Muscle layer of duodenum (tissue), 2 donors: Measurements from ENCODE around the gene CFAP46.

Experiments
- H3K27ac ChIP-seq: one replicate; pipeline ENCODE4 v1.7.0; 2013; ENCODE audit warnings: mild to moderate bottlenecking, low read length
- H3K27me3 ChIP-seq: one replicate; pipeline ENCODE4 v1.7.0; 2013; ENCODE audit warnings: low read depth, mild to moderate bottlenecking, control low read depth, low read length
- H3K36me3 ChIP-seq, 2 donors: one replicate each; pipeline ENCODE4 v1.7.0; 2013; ENCODE audit warnings: low read length in 2 of 2, control low read depth in 1 of 2, mild to moderate bottlenecking in 1 of 2; ENCODE audit not compliant: insufficient read depth in 2 of 2, control insufficient read depth in 1 of 2
- H3K4me1 ChIP-seq, 2 donors: one replicate each; pipeline ENCODE4 v1.7.0; 2013; ENCODE audit warnings: low read length in 2 of 2, mild to moderate bottlenecking in 2 of 2, control low read depth in 1 of 2, moderate library complexity in 1 of 2; ENCODE audit not compliant: insufficient read depth in 2 of 2, control insufficient read depth in 1 of 2
- H3K4me3 ChIP-seq, 2 donors: one replicate each; pipeline ENCODE4 v1.7.0; 2013; ENCODE audit warnings: low read length in 2 of 2, low read depth in 1 of 2, mild to moderate bottlenecking in 1 of 2
- H3K9me3 ChIP-seq, 2 donors: one replicate each; pipeline ENCODE4 v1.7.0; 2013; ENCODE audit warnings: low read length in 2 of 2, control low read depth in 1 of 2, mild to moderate bottlenecking in 1 of 2; ENCODE audit not compliant: control insufficient read depth in 1 of 2
- donor health status: healthy.

Gene CFAP46

GRCh38 chr10:132835848-132836233, 106.5 kb downstream of the CFAP46 start:
- H3K4me3 ChIP-seq: no peak overlapping the region
- no peaks in the 10 kb centered on the region for H3K36me3 ChIP-seq
- no peaks in the 10 kb centered on the region for H3K9me3 ChIP-seq
- H3K4me1 ChIP-seq: peaks cover 0 to 7% of the 10 kb centered on the region in 2 donors
- no peak overlapping the region for H3K27ac ChIP-seq
- H3K27me3 ChIP-seq: peaks cover 3% of the 10 kb centered on the region

DNA sequence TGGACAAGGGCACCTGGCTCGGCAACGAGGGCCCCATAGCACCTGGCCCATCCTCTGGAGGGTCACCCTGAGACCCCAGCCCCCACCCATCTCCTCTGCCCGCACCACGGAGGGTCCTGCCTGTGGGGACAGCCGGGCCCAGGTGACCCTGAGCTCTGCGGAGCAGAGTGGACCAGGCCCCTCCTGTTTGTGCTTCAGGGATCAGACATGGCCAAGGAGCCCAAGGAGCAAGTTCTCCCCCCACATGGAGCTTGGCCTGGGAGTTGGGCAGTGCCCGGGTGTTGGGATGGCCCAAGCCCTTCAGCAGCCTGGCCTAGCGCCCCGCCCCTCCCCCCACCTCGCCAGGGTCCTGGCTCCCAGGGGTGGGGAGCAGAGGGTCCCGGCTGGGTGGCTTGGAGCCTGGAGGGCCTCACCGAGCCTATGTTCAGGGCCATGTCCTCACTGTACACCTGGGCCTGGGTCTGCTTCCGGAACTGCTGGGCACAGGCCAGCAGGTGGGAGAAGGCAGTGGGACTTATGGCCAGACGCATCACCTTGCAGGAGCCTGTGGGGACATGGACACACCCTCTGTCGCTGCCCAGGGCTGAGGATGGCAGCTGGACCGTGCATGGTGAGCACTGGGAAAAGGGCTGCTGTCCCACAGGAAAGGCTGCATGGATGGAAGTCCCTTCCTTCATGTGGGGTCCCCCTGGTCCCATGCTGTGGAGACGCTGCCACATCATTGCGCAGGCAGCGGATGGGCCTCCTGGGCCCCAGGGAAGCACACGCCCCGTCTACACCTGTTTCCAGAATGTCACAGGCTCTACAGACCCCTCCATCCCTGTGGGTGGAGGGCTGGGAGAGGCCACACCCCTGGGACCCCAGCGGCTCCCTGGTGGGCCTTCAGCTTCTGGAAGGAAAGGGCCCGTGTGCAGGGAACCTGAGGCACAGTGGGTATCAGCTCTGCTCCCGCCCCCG, 107.2 kb downstream of the CFAP46 start:
- no peaks in the 10 kb centered on the region for H3K36me3 ChIP-seq
- peaks cover 3% of the 10 kb centered on the region for H3K27me3 ChIP-seq
- no peak overlapping the region for H3K4me3 ChIP-seq
- peaks cover 0 to 7% of the 10 kb centered on the region in 2 donors for H3K4me1 ChIP-seq
- no peak overlapping the region for H3K27ac ChIP-seq
- H3K9me3 ChIP-seq: no peaks in the 10 kb centered on the region

GRCh38 chr10:132834311-132834761, 108.0 kb downstream of the CFAP46 start:
- H3K4me3 ChIP-seq: no peak overlapping the region
- H3K27me3 ChIP-seq: peaks cover 3% of the 10 kb centered on the region
- no peaks in the 10 kb centered on the region for H3K9me3 ChIP-seq
- H3K4me1 ChIP-seq: peaks cover 0 to 7% of the 10 kb centered on the region in 2 donors
- H3K36me3 ChIP-seq: no peaks in the 10 kb centered on the region
- no peak overlapping the region for H3K27ac ChIP-seq

GRCh38 chr10:132833421-132834111, 108.8 kb downstream of the CFAP46 start:
- H3K27me3 ChIP-seq: peaks cover 3% of the 10 kb centered on the region
- H3K36me3 ChIP-seq: no peaks in the 10 kb centered on the region
- H3K4me1 ChIP-seq: peaks cover 0 to 7% of the 10 kb centered on the region in 2 donors

GRCh38 chr10:132832186-132832969, 110.0 kb downstream of the CFAP46 start:
- Histone ChIP-seq H3K4me3 (no peak overlapping the region), H3K27ac (no peak overlapping the region), H3K9me3 (no peaks in the 10 kb centered on the region), H3K27me3 (peaks cover 3% of the 10 kb centered on the region), H3K4me1 (peaks cover 0 to 7% of the 10 kb centered on the region in 2 donors), H3K36me3 (no peaks in the 10 kb centered on the region)

More at GRCh38 chr10:132833421-132834111, 108.8 kb downstream of the CFAP46 start:
- H3K4me3 ChIP-seq: no peak overlapping the region
- H3K9me3 ChIP-seq: no peaks in the 10 kb centered on the region
- H3K27ac ChIP-seq: no peak overlapping the region

- no peaks in the 10 kb centered on the region for H3K4me1 ChIP-seq
- no peak overlapping the region for H3K27ac ChIP-seq
- H3K9me3 ChIP-seq: no peaks in the 10 kb centered on the region
- no peaks in the 10 kb centered on the region for H3K27me3 ChIP-seq
- no peak overlapping the region for H3K4me3 ChIP-seq
- no peaks in the 10 kb centered on the region for H3K36me3 ChIP-seq
Measured at GRCh38 chr10:132829403-132829802, 113.0 kb downstream of the CFAP46 start.

GRCh38 chr10:132828681-132829080, 113.7 kb downstream of the CFAP46 start:
- Histone ChIP-seq H3K27me3 (no peaks in the 10 kb centered on the region), H3K36me3 (no peaks in the 10 kb centered on the region), H3K4me1 (no peaks in the 10 kb centered on the region), H3K4me3 (no peak overlapping the region), H3K9me3 (no peaks in the 10 kb centered on the region), H3K27ac (no peak overlapping the region)

DNA sequence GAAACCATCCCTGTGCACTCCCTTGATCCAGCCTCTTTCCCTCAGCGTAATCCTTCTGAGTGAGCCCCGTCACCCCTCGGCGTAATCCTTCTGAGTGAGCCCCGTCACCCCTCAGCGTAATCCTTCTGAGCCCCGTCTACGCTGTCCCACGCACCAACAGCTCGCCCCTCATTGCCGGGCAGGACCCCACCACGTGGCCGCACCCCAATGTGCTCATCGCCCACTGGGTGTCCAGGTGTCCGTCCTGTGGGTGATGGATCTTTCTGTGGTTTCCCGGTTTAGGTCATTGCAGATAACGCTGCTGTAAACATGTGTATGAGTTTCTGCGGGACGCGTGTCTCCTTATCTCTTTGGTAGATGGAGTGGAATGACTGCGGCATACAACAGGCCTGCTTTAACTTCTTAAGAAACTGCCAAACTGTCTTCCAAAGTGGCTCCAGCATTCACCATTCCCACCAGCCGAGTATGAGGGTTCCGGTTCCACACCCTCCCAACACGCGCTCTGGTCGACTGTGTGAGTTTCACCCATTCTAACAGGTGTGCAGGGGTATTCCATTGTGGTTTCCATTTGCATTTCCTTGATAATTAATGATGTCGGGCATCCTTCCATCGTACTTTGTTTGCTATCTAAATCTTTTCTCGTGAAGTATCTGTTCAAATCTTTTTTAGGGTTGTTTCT, 114.4 kb downstream of the CFAP46 start:
- H3K4me1 ChIP-seq: no peaks in the 10 kb centered on the region
- H3K27ac ChIP-seq: no peak overlapping the region
- no peaks in the 10 kb centered on the region for H3K9me3 ChIP-seq
- no peaks in the 10 kb centered on the region for H3K36me3 ChIP-seq
- no peak overlapping the region for H3K4me3 ChIP-seq
- no peaks in the 10 kb centered on the region for H3K27me3 ChIP-seq

GRCh38 chr10:132827423-132827789, 115.0 kb downstream of the CFAP46 start:
- Histone ChIP-seq H3K4me3 (no peak overlapping the region), H3K9me3 (no peaks in the 10 kb centered on the region), H3K27me3 (no peaks in the 10 kb centered on the region), H3K27ac (no peak overlapping the region), H3K4me1 (no peaks in the 10 kb centered on the region), H3K36me3 (no peaks in the 10 kb centered on the region)

- Histone ChIP-seq H3K4me1 (no peaks in the 10 kb centered on the region), H3K9me3 (no peaks in the 10 kb centered on the region), H3K4me3 (no peak overlapping the region), H3K27ac (no peak overlapping the region), H3K27me3 (no peaks in the 10 kb centered on the region), H3K36me3 (no peaks in the 10 kb centered on the region)
Measured at GRCh38 chr10:132826524-132827422, 115.6 kb downstream of the CFAP46 start.
